KMS-11 (cell line): Measurements from ENCODE around the gene EML1.

ENCODE experiments used
- H2AFZ ChIP-seq: fragments of 200-600 bp; sonication (generic); 2 replicates; pipeline ENCODE4 v1.6.1; 2016; ENCODE audit warnings: antibody characterized with exemption, mixed run types, low read depth
- H3K27ac ChIP-seq: fragments of 200-600 bp; sonication (generic); 2 replicates; pipeline ENCODE4 v1.6.1; 2016; ENCODE audit warnings: mild to moderate bottlenecking, mixed run types
- H3K27me3 ChIP-seq: fragments of 200-600 bp; sonication (generic); 2 replicates; pipeline ENCODE4 v1.6.1; 2017; ENCODE audit warnings: mild to moderate bottlenecking, low read depth, mixed run types, moderate library complexity; ENCODE audit not compliant: insufficient read depth
- H3K36me3 ChIP-seq: fragments of 200-600 bp; sonication (generic); 2 replicates; pipeline ENCODE4 v1.6.1; 2017; ENCODE audit warnings: mild to moderate bottlenecking, mixed run types; ENCODE audit not compliant: insufficient read depth
- H3K4me1 ChIP-seq: fragments of 200-600 bp; sonication (generic); 2 replicates; pipeline ENCODE4 v1.6.1; 2016; ENCODE audit warnings: mild to moderate bottlenecking, low read depth, mixed run types; ENCODE audit not compliant: poor library complexity, severe bottlenecking
- H3K4me2 ChIP-seq: fragments of 200-600 bp; sonication (generic); 2 replicates; pipeline ENCODE4 v1.7.0; 2016; ENCODE audit warnings: mild to moderate bottlenecking, mixed run types
- H3K4me3 ChIP-seq: fragments of 200-600 bp; sonication (generic); IDR thresholded peaks from 2 replicates; pipeline ENCODE4 v1.6.1; 2017; ENCODE audit warnings: low read depth, low read length, mixed read lengths; ENCODE audit not compliant: insufficient read depth
- H3K79me2 ChIP-seq: fragments of 200-600 bp; sonication (generic); 2 replicates; pipeline ENCODE4 v1.6.1; 2016; ENCODE audit warnings: low read depth, mixed run types; ENCODE audit not compliant: insufficient read depth
- H3K9ac ChIP-seq: fragments of 200-600 bp; sonication (generic); 2 replicates; pipeline ENCODE4 v1.6.1; 2016; ENCODE audit warnings: mild to moderate bottlenecking, mixed run types
- H4K20me1 ChIP-seq: fragments of 200-600 bp; sonication (generic); 2 replicates; pipeline ENCODE4 v1.6.1; 2016; ENCODE audit warnings: mild to moderate bottlenecking, mixed run types; ENCODE audit not compliant: insufficient read depth
- TF ChIP-seq, protein P1 (sequence below): fragments of 200-600 bp; sonication (generic); conservative IDR thresholded peaks from 2 replicates; pipeline ENCODE4 v1.6.1; 2017; ENCODE audit warnings: low read depth, mild to moderate bottlenecking, antibody characterized with exemption, low read length, moderate library complexity, mixed read lengths

The EML1 gene

GRCh38 chr14:99777951-99778350, 15.3 kb upstream of the EML1 start:
- H3K9ac ChIP-seq = no peak overlapping the region
- H3K4me3 ChIP-seq = no peak overlapping the region
- no peaks in the 10 kb centered on the region for H3K27me3 ChIP-seq
- H3K27ac ChIP-seq = no peak overlapping the region
- H4K20me1 ChIP-seq = no peaks in the 10 kb centered on the region
- no peak overlapping the region for H2AFZ ChIP-seq
- no peak overlapping the region for H3K4me2 ChIP-seq
- TF ChIP-seq, protein P1, sequence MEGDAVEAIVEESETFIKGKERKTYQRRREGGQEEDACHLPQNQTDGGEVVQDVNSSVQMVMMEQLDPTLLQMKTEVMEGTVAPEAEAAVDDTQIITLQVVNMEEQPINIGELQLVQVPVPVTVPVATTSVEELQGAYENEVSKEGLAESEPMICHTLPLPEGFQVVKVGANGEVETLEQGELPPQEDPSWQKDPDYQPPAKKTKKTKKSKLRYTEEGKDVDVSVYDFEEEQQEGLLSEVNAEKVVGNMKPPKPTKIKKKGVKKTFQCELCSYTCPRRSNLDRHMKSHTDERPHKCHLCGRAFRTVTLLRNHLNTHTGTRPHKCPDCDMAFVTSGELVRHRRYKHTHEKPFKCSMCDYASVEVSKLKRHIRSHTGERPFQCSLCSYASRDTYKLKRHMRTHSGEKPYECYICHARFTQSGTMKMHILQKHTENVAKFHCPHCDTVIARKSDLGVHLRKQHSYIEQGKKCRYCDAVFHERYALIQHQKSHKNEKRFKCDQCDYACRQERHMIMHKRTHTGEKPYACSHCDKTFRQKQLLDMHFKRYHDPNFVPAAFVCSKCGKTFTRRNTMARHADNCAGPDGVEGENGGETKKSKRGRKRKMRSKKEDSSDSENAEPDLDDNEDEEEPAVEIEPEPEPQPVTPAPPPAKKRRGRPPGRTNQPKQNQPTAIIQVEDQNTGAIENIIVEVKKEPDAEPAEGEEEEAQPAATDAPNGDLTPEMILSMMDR = no peak
- no peaks in the 10 kb centered on the region for H3K36me3 ChIP-seq
- no peaks in the 10 kb centered on the region for H3K79me2 ChIP-seq
- no peaks in the 10 kb centered on the region for H3K4me1 ChIP-seq

DNA sequence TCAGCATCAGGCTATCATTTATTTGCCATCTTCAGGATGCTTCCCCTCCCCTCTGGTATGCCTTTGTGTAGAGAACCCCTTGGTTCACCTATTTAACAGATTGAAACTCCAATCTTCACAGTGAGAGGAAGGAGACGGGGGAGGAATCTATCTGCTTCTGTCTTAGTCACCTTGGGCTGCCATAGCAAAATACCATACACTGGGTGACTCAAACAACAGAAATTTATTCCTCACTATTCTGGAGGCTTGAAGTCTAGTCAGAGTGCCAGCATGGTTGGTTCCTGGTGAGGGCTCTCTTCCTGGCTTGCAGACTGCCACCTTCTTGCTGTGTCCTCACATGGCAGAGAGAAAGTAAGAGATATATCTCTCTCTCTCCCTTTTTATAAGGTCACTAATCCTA, 13.5 kb upstream of the EML1 start:
- Histone ChIP-seq H3K4me2 (no peak overlapping the region), H3K4me3 (no peak overlapping the region), H3K9ac (no peak overlapping the region), H3K4me1 (no peaks in the 10 kb centered on the region), H3K79me2 (no peaks in the 10 kb centered on the region), H3K27me3 (no peaks in the 10 kb centered on the region), H3K27ac (no peak overlapping the region), H2AFZ (no peak overlapping the region), H4K20me1 (no peaks in the 10 kb centered on the region), H3K36me3 (no peaks in the 10 kb centered on the region)
- TF ChIP-seq, protein P1 = no peak

DNA sequence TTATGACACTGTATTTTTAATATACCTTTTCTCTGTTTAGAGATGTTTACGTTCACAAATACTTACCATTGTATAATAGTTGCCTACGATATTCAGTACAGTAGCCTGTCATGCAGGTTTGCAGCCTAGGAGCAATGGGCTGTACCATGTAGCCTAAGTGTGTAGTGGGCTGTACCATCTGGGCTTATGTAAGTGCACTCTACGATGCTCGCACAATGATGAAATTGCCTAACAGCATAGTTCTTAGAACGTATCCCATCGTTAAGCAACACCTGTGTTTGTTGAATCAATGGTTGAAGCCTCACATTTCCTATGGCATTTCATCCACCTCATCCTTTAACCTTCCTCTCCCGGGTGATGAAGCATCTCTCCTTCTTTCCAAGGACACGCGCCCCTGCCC, 12.5 kb upstream of the EML1 start:
- no peaks in the 10 kb centered on the region for H4K20me1 ChIP-seq
- no peak overlapping the region for H3K4me3 ChIP-seq
- H3K27me3 ChIP-seq = no peaks in the 10 kb centered on the region
- H3K27ac ChIP-seq = no peak overlapping the region
- H3K9ac ChIP-seq = no peak overlapping the region
- H3K4me2 ChIP-seq = no peak overlapping the region
- TF ChIP-seq, protein P1 = no peak
- no peak overlapping the region for H2AFZ ChIP-seq
- H3K79me2 ChIP-seq = no peaks in the 10 kb centered on the region
- H3K4me1 ChIP-seq = no peaks in the 10 kb centered on the region
- no peaks in the 10 kb centered on the region for H3K36me3 ChIP-seq

DNA sequence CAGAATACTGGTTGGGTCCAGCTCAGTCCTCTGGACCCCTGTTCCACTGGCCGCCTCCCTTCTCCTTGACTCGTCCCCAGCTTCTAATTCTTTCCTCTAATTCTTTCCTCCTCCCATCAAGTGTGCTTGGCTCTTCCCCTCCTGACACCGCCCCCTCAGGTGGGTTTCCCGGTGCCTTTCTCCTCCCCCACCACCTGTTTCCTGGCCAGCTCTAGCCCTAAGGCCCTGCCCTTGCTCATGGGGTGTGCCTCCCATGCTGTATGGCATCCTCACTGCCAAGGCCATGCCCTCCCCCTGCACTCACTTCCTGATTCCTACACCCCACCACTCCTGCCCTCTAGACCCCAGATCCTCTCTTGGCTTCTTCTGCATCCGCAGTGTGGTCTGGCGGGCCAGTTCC, 12.1 kb upstream of the EML1 start:
- H3K4me3 ChIP-seq = no peak overlapping the region
- H3K79me2 ChIP-seq = no peaks in the 10 kb centered on the region
- no peak overlapping the region for H3K4me2 ChIP-seq
- H3K36me3 ChIP-seq = no peaks in the 10 kb centered on the region
- H2AFZ ChIP-seq = no peak overlapping the region
- H3K4me1 ChIP-seq = no peaks in the 10 kb centered on the region
- H3K27me3 ChIP-seq = no peaks in the 10 kb centered on the region
- no peaks in the 10 kb centered on the region for H4K20me1 ChIP-seq
- H3K27ac ChIP-seq = no peak overlapping the region
- H3K9ac ChIP-seq = no peak overlapping the region
- TF ChIP-seq, protein P1 = no peak
